Smooth muscle cell of the pulmonary artery (primary cell): ENCODE data around the gene MST1. TPM values are rescaled to one million over a fixed set of nuclear protein-coding genes. Genes with fewer than 3 reads are reported as not detected.

Source experiments
- total RNA-seq: library from RNA; depleted of rRNA; stranded (reverse); fragments of >200 nt; gene quantifications from 2 replicates; pipeline ENCODE4 v1.2.3, GENCODE V29; 2014

Gene MST1
- 5.4 and 13.2 TPM in 2 replicates for total RNA-seq

DNA sequence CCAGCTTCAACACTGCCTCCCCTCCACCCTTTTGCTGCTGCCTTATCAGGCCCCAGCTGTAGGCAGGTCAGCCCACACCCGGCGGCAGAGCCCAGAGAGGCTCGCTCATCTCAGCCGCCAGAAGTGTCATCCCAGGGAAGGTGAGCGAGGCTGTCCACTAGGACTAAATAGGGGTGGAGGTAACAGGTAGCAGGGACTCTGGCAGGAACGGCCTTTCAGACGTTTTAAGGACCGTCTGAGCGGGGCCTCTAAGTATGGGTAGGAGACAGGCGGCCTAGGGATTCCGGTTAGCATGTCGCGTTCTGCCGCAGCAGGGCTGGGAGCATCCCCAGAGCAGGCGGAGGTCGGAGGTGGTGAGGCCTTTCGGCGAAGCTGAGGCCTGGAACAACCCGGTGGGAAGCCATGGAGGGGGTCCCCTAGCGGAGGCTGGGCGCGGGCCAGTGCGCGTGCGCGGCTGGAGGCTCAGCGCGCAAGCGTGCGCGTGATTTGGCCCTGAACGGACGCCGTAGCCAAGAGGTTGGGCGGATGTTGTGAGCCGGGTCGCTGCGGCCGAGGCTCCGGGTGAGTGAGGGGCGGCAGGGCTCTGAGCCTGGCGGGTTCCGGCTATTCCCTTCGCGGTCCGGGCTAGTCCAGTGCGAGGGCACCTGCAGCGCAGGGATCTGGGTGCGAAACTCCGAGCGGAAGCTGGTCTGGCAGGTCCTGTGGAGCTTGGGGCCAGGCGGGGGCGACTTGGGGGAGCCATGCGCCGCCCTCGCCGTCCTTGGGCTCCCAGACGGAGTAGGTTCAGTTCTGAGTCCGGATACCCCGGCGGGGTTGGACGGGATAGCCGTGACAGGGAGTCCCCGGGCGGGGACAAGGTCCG lies at the start of gene MST1, which contains the start of gene RNF123:
TSS of gene MST1 (minus strand) at position 429 of the 862 bp plus-strand sequence. CDS start 783 bp downstream, outside the sequence.
TSS of gene RNF123 (plus strand) at position 512 of the 862 bp plus-strand sequence. CDS start 1,609 bp downstream, outside the sequence.

DNA sequence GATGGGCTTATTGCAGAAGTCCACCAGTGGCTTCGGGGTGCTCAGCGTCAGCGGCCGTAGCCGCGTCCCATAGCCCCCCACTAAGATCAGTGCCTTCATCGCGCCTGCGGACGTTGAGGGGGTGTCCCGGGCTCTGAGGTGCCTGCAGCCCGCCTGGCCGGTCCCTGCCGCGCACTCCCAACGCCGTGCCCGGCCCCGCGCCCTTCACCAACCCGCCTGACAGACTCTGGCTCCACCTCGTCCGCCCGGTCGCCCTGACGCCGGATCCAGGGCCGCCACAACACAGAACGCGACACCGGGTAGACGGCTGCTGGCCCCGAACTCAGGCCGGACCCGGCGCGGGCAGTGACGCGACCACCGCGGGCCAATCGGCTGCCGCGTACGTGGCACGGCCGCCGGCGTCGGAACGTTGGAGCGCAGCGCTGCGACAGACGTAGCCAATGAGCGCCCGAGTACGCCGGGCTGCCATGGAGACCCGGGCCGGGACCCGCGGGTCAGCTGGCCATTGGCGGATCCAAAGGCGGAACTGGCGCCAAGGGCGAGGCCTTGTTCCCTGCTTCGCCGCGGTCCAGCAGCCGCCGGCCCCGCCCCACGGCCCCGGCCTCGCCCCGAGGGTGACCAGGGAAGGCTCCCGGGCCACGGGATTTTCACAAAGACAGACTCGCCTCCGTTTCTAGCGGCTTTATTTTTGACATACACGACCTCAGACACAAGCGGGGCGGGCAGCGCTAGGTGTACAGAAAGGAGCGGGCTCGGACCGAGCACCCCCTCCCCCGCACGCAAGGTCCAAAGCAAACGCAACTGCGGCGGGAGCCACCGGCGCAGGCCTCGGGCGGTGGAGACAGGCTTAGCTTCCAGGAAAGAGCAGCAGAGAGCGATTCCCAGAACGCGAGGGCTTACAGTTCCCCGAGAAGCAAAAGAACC lies 34.6 kb upstream of the MST1 start, which contains the start of gene GMPPB:
TSS of gene GMPPB (minus strand) at position 324 of the 924 bp plus-strand sequence. CDS start at position 99, 225 bp downstream.

DNA sequence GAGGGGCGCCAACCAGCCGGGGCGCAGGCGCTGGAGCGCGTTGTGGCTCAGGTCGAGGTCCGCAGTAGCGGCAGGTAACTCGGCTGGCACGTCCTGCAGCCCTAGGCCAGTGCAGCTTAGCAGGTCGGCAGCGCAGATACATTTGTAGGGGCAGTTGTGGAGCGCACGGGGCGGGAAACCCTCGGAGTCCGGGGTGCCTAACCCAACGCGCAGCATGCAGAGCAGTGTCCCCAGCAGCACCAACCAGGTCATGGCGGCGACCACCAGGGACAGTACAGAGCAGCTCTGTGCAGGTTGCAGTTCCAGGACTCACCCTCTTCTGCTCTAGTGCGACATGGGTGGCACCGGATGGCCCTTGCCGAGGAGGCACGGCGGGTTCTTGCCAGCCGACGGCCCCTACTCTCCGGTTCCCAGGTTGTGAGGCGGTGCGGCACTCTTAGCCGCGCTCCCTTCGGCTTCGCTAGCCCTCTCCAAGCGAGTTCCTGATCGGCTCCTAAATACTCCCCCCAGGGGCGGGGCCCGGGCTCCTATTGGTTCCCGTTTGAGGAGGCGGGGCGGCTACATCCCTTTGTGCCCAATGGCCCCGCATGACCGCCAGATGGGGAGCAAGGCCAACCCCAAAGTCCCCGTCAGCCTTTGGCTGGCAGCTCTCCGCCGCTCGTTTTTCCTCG lies 30.1 kb upstream of the MST1 start, which contains the start of gene AMIGO3:
TSS of gene AMIGO3 (minus strand) at position 471 of the 671 bp plus-strand sequence. CDS start at position 252, 219 bp downstream.

DNA sequence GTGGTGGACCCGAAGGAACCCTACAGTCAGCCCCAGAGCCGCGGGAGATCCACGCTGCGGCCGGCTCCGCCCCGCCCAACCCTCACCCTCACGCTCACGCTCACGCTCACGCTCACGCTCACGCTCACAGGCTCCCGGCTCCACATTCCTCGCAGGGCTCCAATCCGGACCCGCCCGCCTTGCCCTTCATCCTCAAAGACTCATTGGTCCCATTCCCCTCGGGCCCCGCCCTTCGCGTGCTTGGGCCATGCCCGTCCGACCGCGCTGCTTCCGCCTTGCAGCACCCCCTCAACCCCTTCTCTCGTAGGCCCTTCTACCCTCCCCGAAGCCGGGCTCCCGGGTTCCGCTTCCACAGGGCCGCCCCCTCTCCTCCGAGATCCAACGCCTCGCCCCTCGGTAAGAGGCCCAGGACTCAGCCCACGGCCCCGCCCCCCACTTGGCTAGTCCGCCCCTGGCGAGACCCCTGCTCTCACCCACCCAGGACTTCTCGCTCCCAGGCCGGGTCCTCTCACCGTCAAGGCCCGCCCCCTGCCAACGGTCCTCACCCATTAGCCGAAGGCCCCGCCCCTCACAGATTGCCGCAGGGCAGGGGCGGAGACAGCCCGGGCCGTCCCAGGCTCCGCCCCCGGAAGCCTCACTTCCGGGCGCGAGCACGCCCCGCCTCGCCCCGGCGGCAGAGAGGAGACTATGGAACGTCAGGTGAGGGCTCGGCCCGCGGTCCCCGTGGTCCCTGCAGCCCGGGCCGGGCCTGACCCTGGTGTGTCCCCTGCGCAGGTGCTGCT lies 15.4 kb downstream of the MST1 start, which contains the start of gene APEH:
TSS of gene APEH (plus strand) at position 637 of the 782 bp plus-strand sequence. CDS start at position 688, 51 bp downstream.

Other genes with a start within 250 kb of the MST1 start
- 113 and 115 TPM in 2 replicates for gene DAG1, start 219.2 kb downstream of the MST1 start, total RNA-seq
- 0.07 and 0.17 TPM in 2 replicates for gene BSN, start 135.0 kb downstream of the MST1 start, total RNA-seq
- 96.8 and 122 TPM in 2 replicates for gene APEH, start 15.1 kb downstream of the MST1 start, total RNA-seq
- 32.1 and 38.6 TPM in 2 replicates for gene RNF123, start 83 bp upstream of the MST1 start, total RNA-seq
- gene AMIGO3, start 30.2 kb upstream of the MST1 start, total RNA-seq = not detected in 2 replicates
- 31.1 and 35.7 TPM in 2 replicates for gene GMPPB, start 34.5 kb upstream of the MST1 start, total RNA-seq
- gene IP6K1, start 97.1 kb upstream of the MST1 start, total RNA-seq = 51.4 and 55.1 TPM in 2 replicates
- gene CDHR4, start 110.4 kb upstream of the MST1 start, total RNA-seq = 0.07 TPM in 1 of 2 replicates, not detected in the other
- 5.1 and 5.7 TPM in 2 replicates for gene INKA1, start 113.8 kb upstream of the MST1 start, total RNA-seq
- 51.1 and 54.4 TPM in 2 replicates for gene UBA7, start 124.5 kb upstream of the MST1 start, total RNA-seq
- 1.8 and 3.3 TPM in 2 replicates for gene TRAIP, start 167.1 kb upstream of the MST1 start, total RNA-seq
- not detected in 2 replicates for gene CAMKV, start 180.4 kb upstream of the MST1 start, total RNA-seq
- gene MST1R, start 214.4 kb upstream of the MST1 start, total RNA-seq = 0.79 and 1.4 TPM in 2 replicates
- 12.7 and 14.6 TPM in 2 replicates for gene MON1A, start 240.3 kb upstream of the MST1 start, total RNA-seq